CD4-positive, CD25-positive, alpha-beta regulatory T cell (primary cell): ENCODE results near the gene KRT80. TPM values are rescaled to one million over a fixed set of nuclear protein-coding genes. Genes with fewer than 3 reads are reported as not detected.

Experiments
- ATAC-seq, 2 donors: fragments of 150-1000 bp; cut with Tn5 transposase; one replicate each; pipeline ENCODE4 v1.10.0; 2021; ENCODE audit warnings: low read depth in 2 of 2, moderate number of reproducible peaks in 2 of 2, moderate library complexity in 1 of 2
- DNase-seq, 3 donors: peaks; one replicate each; pipeline versions ENCODE4 v3.0.0 to v3.0.0-alpha.2; 2012 to 2022; ENCODE audit warnings: mixed read lengths in 1 of 3
- H3K27ac ChIP-seq: one replicate; pipeline ENCODE4 v1.7.0; 2013; ENCODE audit warnings: mild to moderate bottlenecking, low read length; ENCODE audit not compliant: insufficient read depth, poor library complexity, severe bottlenecking
- H3K27me3 ChIP-seq: one replicate; pipeline ENCODE4 v1.7.0; 2013; ENCODE audit warnings: low read length; ENCODE audit not compliant: control insufficient read depth, insufficient read depth
- H3K36me3 ChIP-seq: one replicate; pipeline ENCODE4 v1.7.0; 2013; ENCODE audit warnings: mild to moderate bottlenecking, low read length, moderate library complexity; ENCODE audit not compliant: control insufficient read depth, insufficient read depth
- H3K4me1 ChIP-seq: 2 replicates; pipeline ENCODE4 v1.7.0; 2013; ENCODE audit warnings: mild to moderate bottlenecking, low read length; ENCODE audit not compliant: insufficient read depth, control insufficient read depth, poor library complexity, severe bottlenecking
- H3K4me3 ChIP-seq: one replicate; pipeline ENCODE4 v1.7.0; 2013; ENCODE audit warnings: low read depth, mild to moderate bottlenecking, low read length, moderate library complexity
- H3K9me3 ChIP-seq, 2 experiments: 1 replicate in 1 of 2; 2 replicates in 1 of 2; pipeline ENCODE4 v1.7.0; 2013; ENCODE audit warnings: low read length in 2 of 2, mild to moderate bottlenecking in 1 of 2, moderate library complexity in 1 of 2; ENCODE audit not compliant: control insufficient read depth in 2 of 2
- H3K27ac Mint-ChIP-seq, 3 donors: one replicate each; pipeline ENCODE4 v1.8.0; 2020 to 2022; ENCODE audit warnings: mild to moderate bottlenecking in 3 of 3, mixed read lengths in 3 of 3, moderate library complexity in 2 of 3
- H3K27me3 Mint-ChIP-seq: one replicate; pipeline ENCODE4 v1.8.0; 2022; ENCODE audit warnings: mild to moderate bottlenecking, mixed read lengths
- H3K36me3 Mint-ChIP-seq: one replicate; pipeline ENCODE4 v1.8.0; 2020; ENCODE audit warnings: mixed read lengths
- H3K4me1 Mint-ChIP-seq, 4 donors: one replicate each; pipeline ENCODE4 v1.8.0; 2020 to 2022; ENCODE audit warnings: mixed read lengths in 4 of 4, mild to moderate bottlenecking in 1 of 4
- H3K4me3 Mint-ChIP-seq, 4 donors: one replicate each; pipeline ENCODE4 v1.8.0; 2020 to 2022; ENCODE audit warnings: mild to moderate bottlenecking in 4 of 4, mixed read lengths in 4 of 4, moderate library complexity in 3 of 4
- H3K9me3 Mint-ChIP-seq, 7 donors: one replicate each; pipeline ENCODE4 v1.8.0; 2020 to 2022; ENCODE audit warnings: mixed read lengths in 7 of 7, mild to moderate bottlenecking in 3 of 7, moderate library complexity in 2 of 7
- polyA plus RNA-seq, 4 donors: library from polyadenylated mRNA; unstranded; fragments of 300-500 nt; fragmentation: Illumina TruSeq; gene quantifications; one replicate each; pipeline ENCODE4 v1.2.3, GENCODE V29; 2021
- total RNA-seq: library from RNA; stranded (reverse); gene quantifications from one replicate; pipeline ENCODE4 v1.2.3, GENCODE V29; 2022

The KRT80 gene
- total and polyA plus RNA-seq, 5 donors from 2014 or later, result not detected

DNA sequence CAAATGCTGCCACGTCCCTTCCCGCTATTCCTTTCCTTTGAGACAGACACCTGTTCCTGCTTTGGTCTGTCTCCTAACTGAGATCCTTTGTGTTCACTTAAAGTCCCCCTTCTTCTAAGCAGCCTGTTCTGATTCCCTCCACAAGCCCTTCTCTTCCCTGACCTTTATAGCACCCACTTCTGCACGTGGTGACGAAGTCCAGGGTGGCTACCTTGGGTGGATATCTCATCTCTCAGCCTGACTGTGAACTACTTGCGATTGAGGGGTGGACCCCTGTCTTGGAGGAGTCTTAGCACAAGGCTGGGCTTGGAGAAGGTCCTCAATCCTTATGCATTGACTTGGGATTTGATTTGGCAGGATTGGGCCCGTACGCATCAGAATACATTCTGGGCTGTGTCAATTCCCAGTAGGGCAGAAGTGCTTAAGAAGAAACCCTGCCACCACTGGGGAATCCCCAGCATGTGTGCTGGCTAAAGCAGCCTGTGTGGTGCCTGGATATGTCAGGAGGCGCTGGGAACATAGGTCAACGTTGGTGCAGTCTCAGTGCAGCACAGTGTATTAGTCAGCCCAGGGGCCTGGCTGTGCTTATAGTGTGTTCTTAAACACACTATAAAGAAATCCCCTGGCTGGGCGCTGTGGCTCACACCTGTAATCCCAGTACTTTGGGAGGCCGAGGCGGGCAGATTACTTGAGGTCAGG, 23.6 kb downstream of the KRT80 start:
- H3K4me3 ChIP-seq, result no peak overlapping the region
- no peak overlapping the region for H3K27ac ChIP-seq
- no peaks in the 10 kb centered on the region for H3K27me3 Mint-ChIP-seq
- no peaks in the 10 kb centered on the region for H3K9me3 ChIP-seq
- peaks cover 0 to 5% (median 0%) of the 10 kb centered on the region in 4 donors for H3K4me1 Mint-ChIP-seq
- DNase-seq (no peak), ATAC-seq (no peak)
- no peak overlapping the region for H3K27ac Mint-ChIP-seq
- H3K9me3 Mint-ChIP-seq, result no peaks in the 10 kb centered on the region
- no peak overlapping the region for H3K4me3 Mint-ChIP-seq
- H3K4me1 ChIP-seq, result no peaks in the 10 kb centered on the region
- H3K36me3 ChIP-seq, result no peaks in the 10 kb centered on the region
- H3K36me3 Mint-ChIP-seq, result no peaks in the 10 kb centered on the region
- H3K27me3 ChIP-seq, result no peaks in the 10 kb centered on the region

- DNase-seq, result no peak
- H3K36me3 Mint-ChIP-seq, result no peaks in the 10 kb centered on the region
- H3K9me3 ChIP-seq, result no peaks in the 10 kb centered on the region
- no peak overlapping the region for H3K4me3 Mint-ChIP-seq
- H3K4me3 ChIP-seq, result no peak overlapping the region
- H3K27ac ChIP-seq, result no peak overlapping the region
- no peaks in the 10 kb centered on the region for H3K36me3 ChIP-seq
- H3K4me1 Mint-ChIP-seq, result peaks cover 0 to 6% (median 0%) of the 10 kb centered on the region in 4 donors
- H3K27ac Mint-ChIP-seq, result no peak overlapping the region
- ATAC-seq, result no peak
- no peaks in the 10 kb centered on the region for H3K4me1 ChIP-seq
- no peaks in the 10 kb centered on the region for H3K27me3 Mint-ChIP-seq
- no peaks in the 10 kb centered on the region for H3K9me3 Mint-ChIP-seq
- no peaks in the 10 kb centered on the region for H3K27me3 ChIP-seq
Measured at GRCh38 chr12:52167526-52167925, 24.3 kb downstream of the KRT80 start.

DNA sequence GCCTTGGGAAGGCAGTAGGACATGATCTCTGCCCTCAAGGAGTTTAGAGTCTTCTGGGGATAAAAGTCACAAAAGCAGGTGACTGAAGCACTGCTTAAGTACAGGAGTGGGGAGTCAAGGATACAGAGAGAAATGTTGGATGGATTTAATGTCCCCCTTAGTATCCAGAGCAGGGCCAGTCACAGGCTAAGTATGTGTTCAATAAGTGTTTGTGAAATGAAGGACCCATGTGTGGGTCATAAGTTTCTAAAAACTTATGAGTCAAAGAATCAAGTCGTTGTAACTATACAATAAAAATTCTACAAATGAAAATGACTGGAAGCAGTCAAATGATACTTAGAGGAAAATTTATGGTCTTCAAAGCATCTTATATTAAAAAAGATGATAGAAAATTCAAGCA, 25.1 kb downstream of the KRT80 start:
- H3K27me3 Mint-ChIP-seq, result no peaks in the 10 kb centered on the region

GRCh38 chr12:52165096-52165855, 26.5 kb downstream of the KRT80 start:
- H3K4me3 ChIP-seq, result no peak overlapping the region
- Mint-ChIP-seq H3K4me3 (no peak overlapping the region), H3K36me3 (no peaks in the 10 kb centered on the region), H3K9me3 (no peaks in the 10 kb centered on the region), H3K27ac (no peak overlapping the region), H3K27me3 (no peaks in the 10 kb centered on the region), H3K4me1 (peaks cover 0 to 22% (median 13%) of the 10 kb centered on the region in 4 donors)
- H3K9me3 ChIP-seq, result no peaks in the 10 kb centered on the region
- H3K27ac ChIP-seq, result no peak overlapping the region
- ATAC-seq (no peak), DNase-seq (no peak)
- no peaks in the 10 kb centered on the region for H3K27me3 ChIP-seq
- no peaks in the 10 kb centered on the region for H3K36me3 ChIP-seq
- peaks cover 6% of the 10 kb centered on the region for H3K4me1 ChIP-seq

More for the DNA sequence above, 25.1 kb downstream of the KRT80 start:
- Mint-ChIP-seq H3K36me3 (no peaks in the 10 kb centered on the region), H3K27ac (no peak overlapping the region), H3K4me3 (no peak overlapping the region), H3K9me3 (no peaks in the 10 kb centered on the region), H3K4me1 (peaks cover 0 to 15% (median 4%) of the 10 kb centered on the region in 4 donors)
- no peak for DNase-seq
- H3K9me3 ChIP-seq, result no peaks in the 10 kb centered on the region
- H3K36me3 ChIP-seq, result no peaks in the 10 kb centered on the region
- no peak for ATAC-seq
- no peak overlapping the region for H3K4me3 ChIP-seq
- H3K27ac ChIP-seq, result no peak overlapping the region
- H3K27me3 ChIP-seq, result no peaks in the 10 kb centered on the region
- peaks cover 6% of the 10 kb centered on the region for H3K4me1 ChIP-seq

DNA sequence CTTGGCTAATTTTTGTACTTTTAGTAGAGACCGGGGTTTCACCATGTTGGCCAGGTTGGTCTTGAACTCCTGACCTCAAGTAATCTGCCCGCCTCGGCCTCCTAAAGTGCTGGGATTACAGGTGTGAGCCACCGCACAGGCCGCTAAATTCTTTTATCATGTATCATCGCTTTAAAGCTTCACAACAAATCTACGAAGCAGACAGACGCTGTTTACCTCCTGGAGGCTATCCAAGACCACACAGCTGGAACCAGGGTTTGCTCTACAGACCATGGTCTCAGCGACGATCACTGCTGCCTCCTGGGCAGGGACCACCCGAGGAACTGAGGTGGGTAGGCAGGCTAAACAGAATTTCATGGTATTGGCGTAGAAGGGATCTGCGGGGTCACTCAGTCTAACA, 27.2 kb downstream of the KRT80 start:
- no peaks in the 10 kb centered on the region for H3K27me3 ChIP-seq
- ATAC-seq, result no peak
- no peaks in the 10 kb centered on the region for H3K9me3 ChIP-seq
- H3K9me3 Mint-ChIP-seq, result no peaks in the 10 kb centered on the region
- H3K4me1 ChIP-seq, result peaks cover 6% of the 10 kb centered on the region
- H3K4me3 Mint-ChIP-seq, result no peak overlapping the region
- H3K36me3 Mint-ChIP-seq, result no peaks in the 10 kb centered on the region
- H3K27me3 Mint-ChIP-seq, result no peaks in the 10 kb centered on the region
- H3K27ac Mint-ChIP-seq, result no peak overlapping the region
- H3K4me3 ChIP-seq, result no peak overlapping the region
- no peaks in the 10 kb centered on the region for H3K36me3 ChIP-seq
- no peak for DNase-seq
- H3K4me1 Mint-ChIP-seq, result peaks cover 0 to 22% (median 13%) of the 10 kb centered on the region in 4 donors
- no peak overlapping the region for H3K27ac ChIP-seq

DNA sequence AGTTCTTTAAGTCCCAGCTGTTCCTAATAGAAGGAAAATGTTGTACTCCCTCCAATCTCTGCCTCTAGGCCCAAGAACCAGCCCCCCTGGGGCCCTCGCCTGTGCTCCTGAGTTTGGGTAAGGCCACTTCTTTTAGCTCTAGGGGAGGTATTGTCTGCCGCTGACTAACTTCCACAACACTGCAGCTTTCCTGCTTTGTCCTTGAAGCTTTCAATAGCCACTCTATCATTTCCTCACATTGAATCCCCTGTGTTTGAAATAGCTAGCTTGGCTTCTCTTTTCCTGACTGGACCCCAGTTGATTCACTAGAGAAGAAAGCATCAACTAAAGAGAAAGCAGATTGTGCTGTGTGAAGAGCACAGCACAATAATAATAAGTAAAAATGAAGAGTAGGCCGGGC, 28.8 kb downstream of the KRT80 start:
- Mint-ChIP-seq H3K4me3 (no peak overlapping the region), H3K27ac (no peak overlapping the region), H3K27me3 (no peaks in the 10 kb centered on the region), H3K4me1 (peaks cover 0 to 22% (median 13%) of the 10 kb centered on the region in 4 donors), H3K36me3 (no peaks in the 10 kb centered on the region), H3K9me3 (no peaks in the 10 kb centered on the region)
- ATAC-seq, result no peak
- H3K4me1 ChIP-seq, result peaks cover 6% of the 10 kb centered on the region
- no peaks in the 10 kb centered on the region for H3K36me3 ChIP-seq
- DNase-seq, result no peak
- H3K4me3 ChIP-seq, result no peak overlapping the region
- H3K27me3 ChIP-seq, result no peaks in the 10 kb centered on the region
- H3K9me3 ChIP-seq, result no peaks in the 10 kb centered on the region
- no peak overlapping the region for H3K27ac ChIP-seq

- H3K4me1 Mint-ChIP-seq, result peaks cover 6 to 40% (median 22%) of the 10 kb centered on the region in 4 donors
- H3K36me3 Mint-ChIP-seq, result no peaks in the 10 kb centered on the region
- H3K36me3 ChIP-seq, result no peaks in the 10 kb centered on the region
- ATAC-seq (no peak), DNase-seq (no peak)
- H3K4me3 ChIP-seq, result no peak overlapping the region
- no peaks in the 10 kb centered on the region for H3K9me3 ChIP-seq
- no peaks in the 10 kb centered on the region for H3K9me3 Mint-ChIP-seq
- no peaks in the 10 kb centered on the region for H3K27me3 ChIP-seq
- no peaks in the 10 kb centered on the region for H3K27me3 Mint-ChIP-seq
- no peak overlapping the region for H3K27ac Mint-ChIP-seq
- peaks cover 22% of the 10 kb centered on the region for H3K4me1 ChIP-seq
- H3K4me3 Mint-ChIP-seq, result no peak overlapping the region
- H3K27ac ChIP-seq, result no peak overlapping the region
Measured at GRCh38 chr12:52160200-52160599, 31.6 kb downstream of the KRT80 start.
